NCI-H146 treated with DMSO at 0.1 percent for 48 hours (cell line): ENCODE data around the gene TFPI.

ENCODE experiments used
- DNase-seq: peaks from one replicate; lab custom pipeline; 2025; ENCODE audit not compliant: unreplicated experiment; lab: John Stamatoyannopoulos, UW

TFPI gene

DNA sequence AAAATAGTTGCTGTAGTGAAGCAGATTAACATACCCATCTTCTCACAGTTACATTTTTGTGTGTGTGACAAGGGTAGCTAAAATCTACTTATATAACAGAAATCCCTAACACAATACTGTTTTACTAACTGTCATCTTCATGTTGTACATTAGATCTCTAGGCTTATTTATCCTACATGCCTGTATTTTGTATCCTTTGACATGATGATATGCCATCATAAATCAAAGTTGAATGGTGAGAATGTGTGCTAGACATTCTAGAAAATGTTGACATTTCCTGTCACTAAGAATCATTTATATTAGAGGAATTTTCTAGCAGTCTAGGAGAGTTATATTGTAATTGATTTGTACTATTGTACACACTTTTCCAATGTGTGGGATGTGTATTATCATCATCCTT, 84.7 kb downstream of the TFPI start:
- DNase-seq = no peak

DNA sequence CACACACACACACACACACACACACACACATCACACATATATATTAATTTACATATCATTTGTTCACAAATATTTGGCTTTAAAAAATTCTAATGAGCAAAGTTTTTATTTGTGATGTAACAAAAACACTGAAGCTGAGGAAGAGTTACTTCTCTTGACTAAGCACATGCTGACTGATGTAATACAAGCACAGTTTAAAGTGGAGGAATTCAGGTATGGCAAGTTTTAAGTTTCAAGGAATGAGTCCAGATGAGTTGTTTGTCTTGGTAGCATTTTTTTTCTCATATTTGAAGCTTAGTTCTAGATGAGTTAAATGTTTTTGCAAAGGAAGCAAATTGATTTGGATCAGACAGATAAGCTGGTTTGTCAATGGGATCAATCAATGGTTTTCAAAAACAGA, 86.0 kb downstream of the TFPI start:
- no peak for DNase-seq

DNA sequence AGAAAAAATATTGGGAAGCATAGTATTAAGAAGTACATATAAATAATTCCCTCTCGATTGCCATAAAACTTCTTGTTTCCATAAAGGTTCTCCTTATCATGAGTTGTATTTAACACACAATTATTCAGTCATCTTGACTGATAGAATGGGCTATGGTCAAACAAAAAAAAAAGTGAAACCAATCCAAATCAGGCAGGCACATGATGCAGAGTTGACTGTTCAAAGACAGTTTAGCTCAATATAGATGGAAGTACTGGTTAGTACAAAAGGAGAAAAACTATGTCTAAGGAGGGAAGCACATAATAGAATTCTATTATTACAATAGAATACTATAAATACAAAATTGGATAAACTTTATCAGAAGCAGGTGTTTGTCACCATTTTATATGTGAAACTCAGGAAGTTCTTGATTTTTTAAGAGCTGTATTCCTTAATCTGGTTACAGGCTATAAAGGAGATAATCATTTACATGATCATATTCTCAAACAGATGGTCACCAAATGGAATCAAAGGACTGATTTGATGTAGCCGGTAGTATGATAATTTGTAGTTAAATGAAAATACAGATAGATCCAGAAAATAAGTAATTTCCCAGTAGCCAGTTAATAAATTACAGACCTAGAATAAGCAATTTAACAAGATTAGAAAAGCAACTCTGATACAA, 88.0 kb downstream of the TFPI start:
- DNase-seq = no peak

DNA sequence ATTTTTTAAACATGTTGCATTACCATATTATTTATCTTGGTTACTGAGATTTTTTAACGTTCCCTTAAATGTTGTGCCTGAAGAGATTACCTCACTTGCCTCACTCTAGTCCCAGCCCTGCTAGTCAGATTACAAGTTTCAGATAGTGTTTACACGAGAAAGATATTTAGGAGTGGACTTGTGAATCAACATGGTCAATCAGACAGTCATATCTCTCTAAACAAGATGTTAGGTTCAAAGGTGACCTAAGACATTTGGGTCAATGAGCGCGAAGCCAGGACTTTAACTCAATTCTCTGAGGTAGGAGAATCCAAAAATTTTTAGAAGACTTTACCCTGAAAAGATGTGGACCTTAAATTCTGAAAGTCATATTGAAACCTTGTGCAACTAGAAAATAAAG, 91.4 kb downstream of the TFPI start:
- no peak for DNase-seq

DNA sequence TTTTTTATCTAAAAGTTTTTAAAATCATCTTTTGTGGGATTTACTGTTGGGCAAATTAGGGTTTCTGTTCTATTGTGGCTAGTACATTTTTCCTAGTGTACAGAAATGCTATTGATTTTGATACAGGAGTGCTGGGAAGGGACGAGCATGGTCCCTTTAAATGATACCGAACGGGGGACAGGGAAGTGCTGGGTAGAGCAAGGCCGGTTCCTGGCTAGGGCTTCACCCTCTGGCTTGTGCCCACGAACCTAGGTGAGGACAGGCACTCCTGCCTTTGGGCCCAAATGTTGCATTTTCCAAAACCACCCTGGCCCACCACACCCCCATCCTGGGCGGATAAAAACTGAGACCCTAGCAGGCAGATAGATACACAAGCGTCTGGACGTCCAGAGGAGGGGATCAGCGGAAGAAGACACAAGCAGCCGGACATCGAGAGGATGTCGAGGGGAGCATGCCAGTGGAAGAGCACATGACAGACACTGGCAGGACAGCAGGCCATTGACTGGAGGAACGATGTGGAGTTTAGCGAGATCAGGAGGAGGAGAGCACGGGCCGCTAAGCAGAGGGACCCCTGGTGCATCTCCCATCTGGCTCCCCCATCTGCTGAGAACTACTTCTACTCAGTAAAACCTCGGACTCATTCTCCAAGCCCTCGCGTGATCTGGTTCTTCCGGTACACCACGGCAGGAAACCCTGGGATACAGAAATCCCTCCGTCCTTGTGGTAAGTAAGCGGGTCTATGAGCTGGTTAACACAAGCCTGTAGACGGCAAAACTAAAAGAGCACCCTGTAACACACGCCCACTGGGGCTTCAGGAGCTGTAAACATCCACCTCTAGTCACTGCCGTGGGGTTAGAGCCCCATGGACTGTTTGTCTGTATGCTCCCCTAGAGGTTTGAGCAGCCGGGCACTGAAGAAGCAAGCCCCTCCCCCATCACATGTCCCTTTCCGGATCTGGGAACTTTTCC, 92.7 kb downstream of the TFPI start:
- DNase-seq = no peak

DNA sequence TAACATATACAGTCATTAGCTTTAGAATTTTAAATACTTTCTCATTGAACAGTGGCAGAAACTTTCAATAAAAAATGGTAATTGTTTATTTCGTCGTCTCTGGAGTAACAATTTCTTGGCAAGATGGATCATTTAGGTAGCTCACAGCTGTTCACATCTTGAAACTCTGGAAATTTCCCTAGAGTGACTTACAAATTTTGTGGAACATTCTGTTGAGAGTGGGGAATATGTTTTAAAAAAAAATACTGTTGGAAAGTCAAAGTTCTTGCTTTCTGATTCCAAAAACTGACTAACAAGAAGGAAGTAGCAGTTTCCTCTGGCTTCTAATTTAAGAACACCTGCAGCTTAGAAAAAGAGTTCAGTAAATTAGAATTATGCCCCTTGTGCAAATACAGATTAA, 95.0 kb downstream of the TFPI start:
- DNase-seq = no peak

DNA sequence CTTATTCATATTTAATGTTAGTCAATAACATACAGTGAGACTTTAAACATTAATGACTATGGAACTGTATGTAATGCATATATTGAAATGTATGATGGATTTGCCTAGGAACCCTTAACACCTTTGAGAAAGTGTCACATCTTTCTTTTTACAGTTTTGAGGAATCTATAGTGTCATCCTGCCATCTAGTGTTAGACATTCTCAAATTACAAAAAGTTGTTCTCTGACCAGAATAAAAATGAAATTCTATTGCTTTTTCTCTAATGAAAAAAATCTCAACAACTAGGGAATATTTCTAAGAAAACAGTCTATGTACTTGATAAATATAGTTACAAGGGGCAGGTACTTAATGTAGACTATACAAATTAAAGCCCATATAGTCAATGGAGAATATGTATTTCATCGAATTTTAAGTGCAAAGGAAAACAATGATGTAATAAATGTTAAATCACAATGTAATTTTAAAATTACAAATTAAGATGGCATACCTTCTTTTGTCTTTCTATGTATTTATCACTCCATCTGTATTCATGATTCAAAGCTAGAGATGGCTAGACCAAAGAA, 101.1 kb downstream of the TFPI start:
- peak; percentile 8 for DNase-seq

DNA sequence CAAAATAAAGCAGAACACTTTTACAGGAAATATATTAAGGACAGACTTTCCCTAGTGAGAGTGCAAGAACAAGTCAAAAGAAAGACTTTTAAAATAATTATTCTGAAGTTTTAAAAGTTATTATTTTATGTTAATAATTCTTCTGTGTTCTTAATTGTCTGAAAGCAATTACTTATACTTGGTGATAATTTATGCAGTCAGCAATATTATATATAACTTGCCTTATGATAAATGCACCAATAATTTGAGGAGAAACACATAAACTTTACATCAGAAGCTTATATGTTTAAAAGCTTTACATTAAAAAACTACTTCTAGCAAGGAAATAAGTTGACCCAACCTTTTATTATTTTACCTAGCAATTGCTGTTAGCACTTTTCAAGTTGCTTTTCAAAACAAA, 102.7 kb downstream of the TFPI start:
- no peak for DNase-seq

DNA sequence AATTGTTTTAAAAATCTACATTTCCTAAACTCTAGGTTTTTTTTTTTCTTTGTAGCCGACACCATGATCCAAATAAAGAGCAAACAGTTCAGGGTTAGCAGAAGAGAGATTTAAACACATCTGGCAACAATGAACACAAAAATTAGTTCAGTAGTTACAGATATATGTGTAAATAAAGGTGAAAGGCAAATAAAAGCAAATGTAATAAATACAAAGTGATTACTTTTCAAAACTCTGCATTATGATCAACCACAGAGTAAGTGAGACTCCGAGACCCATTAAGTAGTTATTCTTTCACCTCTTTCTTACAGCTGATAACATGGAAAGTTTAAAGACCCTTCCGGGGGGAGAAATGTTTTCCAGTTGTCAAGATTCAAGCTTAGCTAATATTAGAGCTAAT, 106.9 kb downstream of the TFPI start:
- no peak for DNase-seq

DNA sequence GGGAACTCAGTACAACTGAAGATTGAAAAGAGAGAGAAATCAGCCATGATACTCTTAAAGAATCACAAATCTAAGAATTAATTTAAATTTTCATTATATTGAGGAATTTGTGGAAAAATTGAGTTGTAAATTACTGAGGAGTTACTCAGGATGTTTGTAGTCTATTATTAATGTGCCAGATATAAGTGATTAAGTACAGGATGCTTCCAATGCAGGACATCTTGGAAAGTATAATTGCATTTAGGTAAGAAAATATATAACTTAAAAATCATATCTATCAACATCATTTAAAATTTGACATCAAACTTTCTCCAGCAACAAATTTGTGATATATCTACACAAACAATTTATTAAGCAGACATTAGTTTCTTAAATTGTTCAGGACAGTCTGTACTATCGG, 107.5 kb downstream of the TFPI start:
- no peak for DNase-seq

DNA sequence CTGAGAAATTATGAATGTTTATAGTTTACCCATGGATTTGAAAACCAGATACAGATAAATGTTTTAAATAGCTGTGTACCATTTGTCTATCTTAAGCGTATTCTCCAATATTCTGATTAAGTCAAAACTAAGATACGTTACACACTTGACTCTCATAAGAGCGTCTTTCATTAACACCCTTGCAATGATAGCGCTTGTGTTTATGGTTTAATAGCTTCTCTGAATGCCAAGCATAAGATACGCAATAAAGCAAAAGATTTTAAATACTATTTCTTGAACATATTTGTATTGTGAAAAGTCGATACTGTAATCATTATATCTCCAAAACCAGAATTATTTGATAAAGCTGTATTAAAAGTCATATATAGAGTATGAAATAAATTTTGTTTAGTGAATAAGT, 109.2 kb downstream of the TFPI start:
- no peak for DNase-seq

DNA sequence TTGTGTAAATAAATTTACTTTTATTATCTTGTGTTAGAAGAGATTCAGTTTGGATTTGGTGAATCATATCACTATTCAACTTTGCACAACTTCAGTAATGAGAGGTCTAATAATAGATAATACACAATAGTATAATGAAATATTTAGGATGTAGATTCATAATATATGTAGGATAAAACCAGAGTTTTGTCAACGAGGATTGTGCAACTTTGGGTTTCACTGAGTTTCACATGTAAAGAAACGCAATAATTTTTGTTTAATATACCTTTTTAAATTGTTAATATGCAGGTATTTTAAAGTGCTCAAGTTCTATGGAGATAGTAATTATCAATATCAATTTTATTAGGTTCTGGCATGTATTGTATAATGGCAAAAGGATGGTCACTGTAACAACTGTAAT, 111.5 kb downstream of the TFPI start:
- DNase-seq = no peak

DNA sequence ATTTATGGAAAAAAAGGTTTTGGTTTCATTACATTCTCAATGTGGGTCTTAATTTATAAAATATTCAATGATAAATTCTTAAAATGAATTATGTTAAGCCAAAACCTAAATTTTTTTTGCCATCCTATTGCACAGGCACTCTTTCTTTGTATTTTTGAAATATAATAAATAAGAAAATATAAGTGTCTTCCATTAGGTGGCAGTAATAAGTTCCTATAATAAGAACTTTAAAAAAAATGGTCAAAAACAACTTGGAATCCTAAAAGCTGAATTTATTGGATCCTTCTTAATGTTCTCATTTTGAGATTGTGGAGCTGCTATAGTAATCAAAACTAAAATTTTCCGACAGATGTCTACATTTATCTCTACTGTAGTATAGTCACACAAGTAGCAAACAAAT, 111.9 kb downstream of the TFPI start:
- DNase-seq = no peak

DNA sequence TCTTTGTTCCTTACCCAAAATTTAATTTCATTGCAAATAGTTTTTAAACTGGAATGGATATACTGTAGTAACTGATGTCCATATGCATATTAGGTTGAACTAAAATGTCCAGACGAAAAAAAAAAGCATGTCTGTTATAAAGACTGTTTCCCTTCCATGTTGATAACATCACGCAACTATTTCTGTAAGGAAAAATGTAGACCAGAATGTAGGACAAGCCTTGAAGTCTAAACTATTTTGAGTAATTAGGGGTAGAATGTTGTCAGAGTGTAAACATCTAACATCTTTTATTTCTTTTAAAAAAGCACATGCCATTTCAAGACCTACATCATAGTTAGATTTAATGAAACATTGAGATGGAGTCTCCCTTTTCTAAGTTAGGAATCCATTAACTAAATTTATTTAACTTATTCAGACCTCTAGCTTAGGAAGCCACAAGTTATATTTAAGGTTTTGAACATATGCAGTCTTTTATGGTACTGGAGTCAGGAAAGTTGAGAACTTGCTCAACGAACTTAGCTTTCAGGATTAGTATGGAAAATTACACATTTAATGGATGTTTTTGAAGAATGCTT, 114.0 kb downstream of the TFPI start:
- DNase-seq = no peak

DNA sequence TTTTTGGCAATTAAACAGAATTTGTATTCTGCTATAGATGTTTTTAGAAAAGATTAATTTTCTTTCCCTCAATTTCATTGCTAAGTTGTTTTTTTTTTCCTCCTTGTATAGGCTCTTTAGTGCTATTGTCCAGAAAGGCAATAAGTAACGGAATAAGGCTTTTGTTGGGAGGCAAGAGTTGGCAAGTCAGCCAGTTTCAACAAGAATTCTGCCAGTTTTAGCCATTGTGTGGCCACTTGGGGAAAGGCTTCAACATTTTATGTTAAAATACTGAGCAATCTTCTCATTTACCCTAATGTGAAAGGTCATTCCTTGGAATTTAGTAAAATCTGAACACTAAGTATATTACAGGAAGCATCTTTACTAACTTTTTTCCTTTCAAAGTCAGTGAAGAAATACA, 115.8 kb downstream of the TFPI start:
- DNase-seq = no peak

DNA sequence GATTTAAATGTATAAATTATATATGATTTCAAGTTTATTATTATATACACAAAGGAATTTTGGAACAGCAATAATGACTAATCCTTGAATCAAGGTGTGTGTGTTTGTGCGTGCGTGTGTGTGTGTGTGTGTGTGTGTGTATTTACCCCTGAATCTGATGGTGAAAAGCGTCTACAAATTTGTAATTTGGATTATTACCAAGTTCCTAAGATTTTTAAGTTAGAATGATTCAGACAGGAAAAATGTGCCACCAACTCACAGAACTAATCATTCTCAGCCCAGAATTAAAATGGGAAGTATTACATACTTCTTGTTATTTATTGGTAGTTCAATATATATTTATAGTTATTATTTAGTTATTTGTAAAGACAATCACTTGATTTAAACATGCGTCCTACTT, 118.5 kb downstream of the TFPI start:
- no peak for DNase-seq

DNA sequence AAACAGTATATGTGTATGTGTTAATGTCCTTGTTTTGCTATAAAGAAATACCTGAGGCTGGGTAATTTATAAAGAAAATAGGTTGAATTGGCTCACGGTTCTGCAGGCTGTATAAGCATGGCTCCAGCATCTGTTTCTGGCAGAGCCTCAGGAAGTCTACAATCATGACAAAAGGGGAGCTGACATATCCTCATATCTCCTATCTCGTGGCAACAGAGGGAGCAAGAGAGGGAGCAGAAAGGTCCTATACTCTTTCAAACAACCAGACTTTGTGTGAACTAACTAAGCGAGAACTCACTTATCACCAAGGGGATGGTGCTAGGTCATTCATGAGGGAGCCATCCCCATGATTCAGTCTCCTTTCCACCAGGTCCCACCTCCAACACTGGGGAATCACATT, 119.2 kb downstream of the TFPI start:
- no peak for DNase-seq

DNA sequence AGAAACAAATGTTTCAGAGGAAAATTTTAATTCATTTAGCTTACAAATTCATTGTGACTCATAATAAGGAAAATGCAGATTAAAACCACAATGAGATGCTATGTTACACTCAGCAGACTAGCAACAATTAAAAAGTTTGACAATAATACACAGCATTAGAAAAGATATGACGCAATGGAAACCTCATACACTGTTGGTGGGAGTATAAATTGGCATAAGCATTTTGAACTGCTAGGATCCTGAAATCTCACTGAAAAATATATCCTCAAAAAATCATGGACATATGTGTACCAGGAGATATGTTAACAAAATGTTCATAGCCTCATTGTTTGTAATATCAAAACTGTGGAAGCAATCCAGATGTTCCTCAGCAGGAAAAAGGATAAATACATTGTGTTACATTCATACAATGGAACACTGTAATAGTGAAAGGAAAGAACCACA, 119.9 kb downstream of the TFPI start:
- no peak for DNase-seq

DNA sequence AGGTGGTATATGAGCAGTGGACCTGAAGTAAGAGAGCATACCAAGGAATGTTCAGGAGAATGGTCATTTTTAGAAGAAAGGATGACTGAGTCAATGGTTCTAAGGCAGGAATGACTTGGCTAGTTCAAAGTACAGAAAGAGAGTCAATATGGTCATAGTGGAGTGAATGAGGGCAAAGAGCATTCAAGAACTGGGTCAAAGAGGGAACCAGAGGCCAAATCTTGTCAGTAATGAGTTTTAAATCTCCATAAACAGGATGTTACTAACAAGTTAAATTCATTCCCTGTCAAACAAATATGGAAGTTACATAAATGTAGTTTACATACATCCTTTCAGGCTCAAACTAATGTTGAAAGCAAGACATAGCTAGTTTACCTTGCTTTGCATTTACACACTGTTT, 122.3 kb downstream of the TFPI start:
- DNase-seq = no peak

DNA sequence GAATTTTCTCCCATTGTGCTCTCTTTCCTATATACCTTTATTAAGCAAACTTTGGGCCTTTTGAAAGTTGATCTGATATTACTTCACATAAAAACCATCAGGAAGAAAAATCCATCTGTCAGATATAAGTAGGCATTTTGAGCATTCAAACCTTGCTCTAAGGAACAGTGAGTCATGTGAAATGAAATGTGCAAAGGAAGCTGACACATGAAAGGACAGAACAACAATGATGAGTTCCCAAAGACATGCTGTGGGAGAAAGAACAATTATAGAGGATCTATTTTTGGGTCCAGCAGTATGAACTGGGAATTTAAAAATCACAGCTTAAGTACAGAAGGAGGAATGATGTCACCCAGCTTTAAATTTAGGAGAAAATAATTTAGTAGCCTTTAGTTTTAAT, 124.2 kb downstream of the TFPI start:
- DNase-seq = no peak

DNA sequence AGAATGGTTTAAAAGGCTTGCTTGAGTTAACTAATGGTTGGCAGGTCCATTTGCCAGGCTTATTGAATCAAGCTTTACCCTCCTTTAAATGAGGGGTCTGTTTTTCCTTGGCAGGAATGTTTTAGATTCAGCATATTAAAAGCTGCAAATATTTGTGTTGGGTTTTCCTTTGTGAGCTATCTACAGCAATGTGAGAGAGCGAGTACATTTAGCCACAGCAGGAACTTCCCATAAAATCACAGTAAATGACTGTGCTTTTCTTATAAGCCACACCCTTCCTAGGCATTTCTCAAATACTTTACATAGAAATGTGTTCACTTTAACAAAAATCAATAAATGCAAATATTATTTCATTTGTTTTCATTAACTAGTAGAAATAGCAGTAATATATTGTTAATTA, 130.1 kb downstream of the TFPI start:
- DNase-seq = no peak

DNA sequence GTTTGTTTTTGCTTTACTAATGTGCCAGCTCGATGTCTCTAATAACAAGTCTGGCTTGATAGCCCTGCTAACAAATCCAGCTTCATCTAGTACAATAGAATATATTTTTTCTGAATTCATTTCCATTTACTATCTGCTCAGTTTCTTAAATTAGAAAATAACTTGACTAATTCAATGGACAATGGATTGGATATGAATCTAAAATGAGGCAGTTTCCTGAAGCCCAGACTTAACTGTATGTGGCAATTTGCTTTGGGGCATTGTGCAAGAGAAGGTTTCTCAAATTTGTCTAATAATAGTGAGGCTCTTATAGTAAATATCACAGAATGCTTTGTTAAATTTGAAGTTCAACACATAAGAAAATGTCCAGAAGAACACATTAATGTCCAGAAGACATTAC, 132.0 kb downstream of the TFPI start:
- DNase-seq = no peak
